HG03342 (cell line): ENCODE results near the gene PRELID2.
"Not testable (repeated sequence)": the region's sequence is repeated elsewhere in the genome, so short reads cannot be mapped to it uniquely, and the experiment has no call there.

Experiments
- ATAC-seq: cut with Tn5 transposase; IDR thresholded peaks from one replicate; pipeline ENCODE4 v1.9.1; 2021; ENCODE audit warnings: mild to moderate bottlenecking, moderate library complexity; ENCODE audit not compliant: unreplicated experiment

The PRELID2 gene

GRCh38 chr5:145798503-145798902 lies 36.6 kb downstream of the PRELID2 start:
- ATAC-seq, result not testable (repeated sequence)

- ATAC-seq, result no peak
These were observed 37.8 kb downstream of the PRELID2 start for GRCh38 chr5:145797336-145797735.

GRCh38 chr5:145796318-145796717 lies 38.8 kb downstream of the PRELID2 start:
- ATAC-seq, result no peak

GRCh38 chr5:145793574-145793973 lies 41.6 kb downstream of the PRELID2 start:
- ATAC-seq, result no peak

- no peak for ATAC-seq
These were observed 42.3 kb downstream of the PRELID2 start for GRCh38 chr5:145792840-145793239.

GRCh38 chr5:145791866-145792265 lies 43.3 kb downstream of the PRELID2 start:
- ATAC-seq, result no peak

GRCh38 chr5:145787996-145788395 lies 47.1 kb downstream of the PRELID2 start:
- ATAC-seq, result no peak

GRCh38 chr5:145787507-145787906 lies 47.6 kb downstream of the PRELID2 start:
- no peak for ATAC-seq

- ATAC-seq, result no peak
These were observed 48.1 kb downstream of the PRELID2 start for GRCh38 chr5:145787001-145787400.

GRCh38 chr5:145780982-145781381 lies 54.2 kb downstream of the PRELID2 start:
- no peak for ATAC-seq

- no peak for ATAC-seq
These were observed 56.8 kb downstream of the PRELID2 start for GRCh38 chr5:145778144-145778900.

- ATAC-seq, result no peak
These were observed 57.6 kb downstream of the PRELID2 start for GRCh38 chr5:145777445-145778063.

GRCh38 chr5:145776886-145777285 lies 58.3 kb downstream of the PRELID2 start:
- ATAC-seq, result no peak

- ATAC-seq, result no peak
These were observed 59.2 kb downstream of the PRELID2 start for GRCh38 chr5:145775893-145776444.

- ATAC-seq, result no peak
These were observed 59.7 kb downstream of the PRELID2 start for GRCh38 chr5:145775411-145775810.

- no peak for ATAC-seq
These were observed 60.7 kb downstream of the PRELID2 start for GRCh38 chr5:145774442-145774841.

GRCh38 chr5:145772466-145772865 lies 62.7 kb downstream of the PRELID2 start:
- ATAC-seq, result no peak

GRCh38 chr5:145768863-145769262 lies 66.3 kb downstream of the PRELID2 start:
- ATAC-seq, result no peak

GRCh38 chr5:145764325-145764724 lies 70.8 kb downstream of the PRELID2 start:
- ATAC-seq, result no peak

GRCh38 chr5:145762833-145763232 lies 72.3 kb downstream of the PRELID2 start:
- ATAC-seq, result no peak

- no peak for ATAC-seq
These were observed 73.9 kb downstream of the PRELID2 start for GRCh38 chr5:145761254-145761653.

GRCh38 chr5:145760660-145761059 lies 74.5 kb downstream of the PRELID2 start:
- ATAC-seq, result no peak
